PC-9 (cell line): ENCODE data around the gene ZSWIM1. TPM values are rescaled to one million over a fixed set of nuclear protein-coding genes. Genes with fewer than 3 reads are reported as not detected.

Source experiments
- BruUV-seq: library from RNA; stranded (reverse); fragments of 400-500 nt; replicated peaks from 2 replicates; lab custom pipeline; 2021; lab: Mats Ljungman, UMichigan
- CTCF ChIA-PET: fragments of 300-600 bp; sonication (Branson Sonifier 250); formaldehyde crosslinking; loops from one replicate; lab custom pipeline; 2022; ENCODE audit warnings: antibody characterized with exemption; lab: Charles Lee
- POLR2A ChIA-PET: fragments of 300-600 bp; sonication (Branson Sonifier 250); formaldehyde crosslinking; loops from one replicate; lab custom pipeline; 2022; ENCODE audit warnings: antibody characterized with exemption; ENCODE audit not compliant: unreplicated experiment; lab: Charles Lee
- DNase-seq, 2 experiments: peaks; one replicate each; pipeline versions ENCODE4 v3.0.0 to v3.0.0-alpha.2; 2015 to 2022; ENCODE audit warnings: mixed read lengths in 1 of 2
- H2AFZ ChIP-seq: fragments of 200-600 bp; sonication (generic); 2 replicates; pipeline ENCODE4 v1.8.1; 2017; ENCODE audit warnings: antibody characterized with exemption
- H3F3A ChIP-seq: fragments of 200-600 bp; sonication (generic); 2 replicates; pipeline ENCODE4 v1.8.1; 2017; ENCODE audit warnings: antibody characterized with exemption, mild to moderate bottlenecking, low read depth; ENCODE audit not compliant: insufficient read depth
- H3K27ac ChIP-seq: fragments of 200-600 bp; sonication (generic); 2 replicates; pipeline ENCODE4 v1.6.1; 2016; ENCODE audit warnings: mixed run types
- H3K27me3 ChIP-seq: fragments of 200-600 bp; sonication (generic); 2 replicates; pipeline ENCODE4 v1.6.1; 2016; ENCODE audit warnings: low read depth, mixed run types; ENCODE audit not compliant: insufficient read depth
- H3K36me3 ChIP-seq: fragments of 200-600 bp; sonication (generic); 2 replicates; pipeline ENCODE4 v1.6.1; 2016; ENCODE audit warnings: low read depth, mixed run types
- H3K4me1 ChIP-seq: fragments of 200-600 bp; sonication (generic); replicated peaks from 2 replicates; pipeline ENCODE4 v1.6.1; 2016; ENCODE audit warnings: mixed run types; ENCODE audit not compliant: insufficient read depth
- H3K4me2 ChIP-seq: fragments of 200-600 bp; sonication (generic); 2 replicates; pipeline ENCODE4 v1.6.1; 2017; ENCODE audit warnings: mixed run types
- H3K4me3 ChIP-seq: fragments of 200-600 bp; sonication (generic); 2 replicates; pipeline ENCODE4 v1.6.1; 2016; ENCODE audit warnings: mixed run types
- H3K79me2 ChIP-seq: fragments of 200-600 bp; sonication (generic); 2 replicates; pipeline ENCODE4 v1.6.1; 2017; ENCODE audit warnings: low read depth, mixed run types
- H3K9me2 ChIP-seq: fragments of 200-600 bp; sonication (generic); 2 replicates; pipeline ENCODE4 v1.8.1; 2017; ENCODE audit warnings: mild to moderate bottlenecking; ENCODE audit not compliant: insufficient read depth
- H3K9me3 ChIP-seq: fragments of 200-600 bp; sonication (generic); 2 replicates; pipeline ENCODE4 v1.8.1; 2016; ENCODE audit warnings: low read depth; ENCODE audit not compliant: insufficient read depth
- H4K20me1 ChIP-seq: fragments of 200-600 bp; sonication (generic); 2 replicates; pipeline ENCODE4 v1.8.1; 2017; ENCODE audit not compliant: insufficient read depth
- EZH2 ChIP-seq: fragments of 200-600 bp; sonication (generic); IDR thresholded peaks from 2 replicates; pipeline ENCODE4 v1.8.0; 2017; ENCODE audit warnings: antibody characterized with exemption, low read depth
- intact Hi-C: fragments of 100-400 bp; cut with micrococcal nuclease; formaldehyde crosslinking; loops from one replicate; pipeline ENCODE4 v1.10.0; 2022; ENCODE audit not compliant: unreplicated experiment
- total RNA-seq: library from RNA; stranded (reverse); gene quantifications from 2 replicates; pipeline ENCODE4 v1.2.3, GENCODE V29; 2021
- TF ChIP-seq, protein P1 (sequence below): fragments of 200-600 bp; sonication (generic); conservative IDR thresholded peaks from 2 replicates; pipeline ENCODE4 v1.6.1; 2017; ENCODE audit warnings: mixed run types, antibody characterized with exemption, mild to moderate bottlenecking, moderate library complexity

The ZSWIM1 gene
- total RNA-seq, 1 experiment from 2014 or later: 13.2 TPM

DNA sequence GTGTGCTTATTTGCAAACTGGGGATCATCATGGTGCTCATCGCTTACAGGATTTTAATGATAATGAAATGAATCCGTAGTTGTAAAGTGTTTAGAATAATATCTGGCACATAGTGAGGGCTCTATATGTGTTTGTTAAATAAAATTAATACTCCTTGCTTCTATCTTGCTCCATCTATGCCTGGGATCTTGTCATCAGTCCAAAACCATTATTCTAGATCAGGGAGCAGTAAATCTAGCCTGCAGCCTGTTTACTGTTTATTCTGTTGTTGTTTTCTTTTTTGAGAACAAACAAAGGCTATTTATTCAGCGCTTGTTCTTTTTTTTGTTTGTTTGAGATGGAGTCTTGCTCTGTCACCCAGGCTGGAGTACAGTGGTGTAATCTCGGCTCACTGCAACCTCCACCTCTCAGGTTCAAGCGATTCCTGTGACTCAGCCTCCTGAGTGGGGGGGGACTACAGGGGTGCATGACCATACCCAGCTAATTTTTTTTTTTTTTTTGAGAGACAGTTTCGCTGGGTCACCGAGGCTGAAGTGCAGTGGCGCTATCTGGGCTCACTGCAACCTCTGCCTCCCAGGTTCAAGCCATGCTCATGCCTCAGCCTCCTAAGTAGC, 32.0 kb upstream of the ZSWIM1 start:
- BruUV-seq: no TSS peak
- Histone ChIP-seq H3K4me3 (no peak overlapping the region), H3K4me1 (no peaks in the 10 kb centered on the region), H3K79me2 (no peaks in the 10 kb centered on the region), H3K4me2 (no peak overlapping the region), H3K27me3 (no peaks in the 10 kb centered on the region), H3K9me3 (no peaks in the 10 kb centered on the region), H3K9me2 (no peaks in the 10 kb centered on the region), H4K20me1 (no peaks in the 10 kb centered on the region), H2AFZ (no peak overlapping the region), H3K27ac (no peak overlapping the region), H3F3A (no peaks in the 10 kb centered on the region), H3K36me3 (0 out of 2 replicates have a peak, but pooled peaks cover 7% of the 10 kb centered on the region)
- no peak for DNase-seq
- intact Hi-C loops: no loop called here
- ChIA-PET CTCF (no interaction called here), POLR2A (interaction anchor here (0.7 kb wide), 1 partner anchor 1507 kb away, joined by 4 read pairs; no protein-coding TSS in a partner anchor)
- TF ChIP-seq EZH2: no peak
- TF ChIP-seq, protein P1, sequence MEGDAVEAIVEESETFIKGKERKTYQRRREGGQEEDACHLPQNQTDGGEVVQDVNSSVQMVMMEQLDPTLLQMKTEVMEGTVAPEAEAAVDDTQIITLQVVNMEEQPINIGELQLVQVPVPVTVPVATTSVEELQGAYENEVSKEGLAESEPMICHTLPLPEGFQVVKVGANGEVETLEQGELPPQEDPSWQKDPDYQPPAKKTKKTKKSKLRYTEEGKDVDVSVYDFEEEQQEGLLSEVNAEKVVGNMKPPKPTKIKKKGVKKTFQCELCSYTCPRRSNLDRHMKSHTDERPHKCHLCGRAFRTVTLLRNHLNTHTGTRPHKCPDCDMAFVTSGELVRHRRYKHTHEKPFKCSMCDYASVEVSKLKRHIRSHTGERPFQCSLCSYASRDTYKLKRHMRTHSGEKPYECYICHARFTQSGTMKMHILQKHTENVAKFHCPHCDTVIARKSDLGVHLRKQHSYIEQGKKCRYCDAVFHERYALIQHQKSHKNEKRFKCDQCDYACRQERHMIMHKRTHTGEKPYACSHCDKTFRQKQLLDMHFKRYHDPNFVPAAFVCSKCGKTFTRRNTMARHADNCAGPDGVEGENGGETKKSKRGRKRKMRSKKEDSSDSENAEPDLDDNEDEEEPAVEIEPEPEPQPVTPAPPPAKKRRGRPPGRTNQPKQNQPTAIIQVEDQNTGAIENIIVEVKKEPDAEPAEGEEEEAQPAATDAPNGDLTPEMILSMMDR: no peak

- CTCF ChIA-PET: no interaction called here
- POLR2A ChIA-PET: interaction anchor here (0.6 kb wide), 1 partner anchor 27 kb away, joined by 4 read pairs; no protein-coding TSS in a partner anchor
Measured at GRCh38 chr20:45850238-45850637, 30.8 kb upstream of the ZSWIM1 start.

DNA sequence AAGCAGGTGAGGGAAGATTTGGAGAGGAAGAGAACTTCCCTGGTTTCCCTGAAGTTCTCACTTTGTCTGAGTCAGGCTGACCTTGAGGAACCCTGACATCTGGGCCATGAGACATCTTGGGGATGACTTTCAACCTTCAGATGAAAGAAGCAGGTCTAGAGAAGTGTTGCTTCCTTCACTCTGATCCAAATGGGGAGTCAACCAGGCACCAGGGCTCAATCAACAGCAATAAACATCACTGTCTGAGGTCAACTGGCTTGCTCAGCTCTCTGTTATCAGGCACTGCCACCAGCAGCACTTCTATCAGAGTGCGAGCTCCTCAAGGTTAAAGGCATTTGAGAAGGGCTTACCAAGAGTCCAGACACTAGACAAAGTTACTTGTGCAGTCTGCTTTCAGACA, 30.1 kb upstream of the ZSWIM1 start:
- Histone ChIP-seq H2AFZ (no peak overlapping the region), H3K27ac (no peak overlapping the region), H3K79me2 (peaks cover 13% of the 10 kb centered on the region), H3K4me3 (no peak overlapping the region), H3K27me3 (no peaks in the 10 kb centered on the region), H3K36me3 (no peaks in the 10 kb centered on the region), H3K9me3 (no peaks in the 10 kb centered on the region), H3F3A (no peaks in the 10 kb centered on the region), H3K4me1 (peaks cover 5% of the 10 kb centered on the region), H3K9me2 (no peaks in the 10 kb centered on the region), H3K4me2 (no peak overlapping the region), H4K20me1 (no peaks in the 10 kb centered on the region)
- intact Hi-C loops: no loop called here
- ChIA-PET POLR2A (no interaction called here), CTCF (no interaction called here)
- no TSS peak for BruUV-seq
- TF ChIP-seq, protein P1: no peak
- no peak for TF ChIP-seq EZH2
- no peak for DNase-seq

More at GRCh38 chr20:45850238-45850637, 30.8 kb upstream of the ZSWIM1 start:
- Histone ChIP-seq H2AFZ (no peak overlapping the region), H3K4me2 (no peak overlapping the region), H3K4me1 (no peaks in the 10 kb centered on the region), H3K27me3 (no peaks in the 10 kb centered on the region), H3K79me2 (peaks cover 6% of the 10 kb centered on the region; the same call in 1 of the 2 replicates), H3K4me3 (no peak overlapping the region), H4K20me1 (no peaks in the 10 kb centered on the region), H3K9me3 (no peaks in the 10 kb centered on the region), H3F3A (no peaks in the 10 kb centered on the region), H3K36me3 (no peaks in the 10 kb centered on the region), H3K27ac (no peak overlapping the region), H3K9me2 (no peaks in the 10 kb centered on the region)
- no peak for DNase-seq
- BruUV-seq: no TSS peak
- TF ChIP-seq, protein P1: no peak
- no peak for TF ChIP-seq EZH2
- intact Hi-C loops: no loop called here
